HG02610 (cell line): ENCODE data around the gene TMEM131.
"Not testable (repeated sequence)": the region's sequence is repeated elsewhere in the genome, so short reads cannot be mapped to it uniquely, and the experiment has no call there.

ENCODE experiments used
- ATAC-seq: cut with Tn5 transposase; IDR thresholded peaks from one replicate; pipeline ENCODE4 v1.9.1; 2021; ENCODE audit warnings: mild to moderate bottlenecking, moderate library complexity; ENCODE audit not compliant: unreplicated experiment

The TMEM131 gene

GRCh38 chr2:97963079-97963406 lies 32.7 kb downstream of the TMEM131 start:
- no peak for ATAC-seq

DNA sequence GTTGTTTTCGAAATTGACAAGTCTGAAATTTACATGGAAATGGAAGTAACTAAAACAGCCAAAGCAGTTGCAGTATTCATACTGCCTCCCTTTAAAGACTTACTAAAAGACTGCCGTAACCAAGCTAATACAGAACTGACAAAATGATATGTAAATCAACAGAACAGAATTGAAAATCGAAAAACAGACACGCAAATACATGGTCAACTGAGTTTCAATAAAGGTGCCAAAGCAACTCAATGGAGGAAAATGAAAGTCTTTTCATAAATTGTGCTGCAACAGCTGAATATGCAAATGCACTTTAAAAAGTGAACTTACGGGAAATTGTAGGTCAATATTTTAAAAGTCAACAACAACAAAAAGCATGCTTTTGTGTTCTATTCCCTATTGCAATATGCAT lies 34.2 kb downstream of the TMEM131 start:
- ATAC-seq, result no peak

- ATAC-seq, result no peak
Observed at GRCh38 chr2:97958184-97958583, 37.6 kb downstream of the TMEM131 start.

GRCh38 chr2:97957432-97958183 lies 38.1 kb downstream of the TMEM131 start:
- ATAC-seq, result no peak

GRCh38 chr2:97956753-97957152 lies 39.0 kb downstream of the TMEM131 start:
- not testable (repeated sequence) for ATAC-seq

- no peak for ATAC-seq
Observed at GRCh38 chr2:97953853-97954252, 41.9 kb downstream of the TMEM131 start.

DNA sequence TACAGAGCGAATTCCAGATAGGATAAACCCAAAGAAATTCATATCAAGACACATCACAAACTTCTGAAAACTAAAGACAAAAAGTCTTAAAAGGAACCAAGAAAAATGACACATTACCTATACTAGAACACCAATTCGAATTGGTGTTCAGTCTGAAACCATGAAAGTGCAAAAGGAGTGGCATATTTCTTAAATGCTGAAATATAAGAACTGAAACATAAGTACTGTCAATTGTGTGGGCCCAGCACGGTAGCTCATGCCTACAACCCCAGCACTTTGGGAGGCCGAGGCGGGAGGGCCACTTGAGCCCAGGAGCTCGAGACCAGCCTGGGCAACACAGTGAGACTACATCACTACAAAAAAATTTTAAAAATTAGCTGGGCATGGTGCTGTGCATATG lies 43.4 kb downstream of the TMEM131 start:
- ATAC-seq, result no peak

GRCh38 chr2:97951155-97951680 lies 44.5 kb downstream of the TMEM131 start:
- peak; percentile 86 for ATAC-seq

- ATAC-seq, result peak; percentile 3
Observed at GRCh38 chr2:97950329-97951154, 45.2 kb downstream of the TMEM131 start.

DNA sequence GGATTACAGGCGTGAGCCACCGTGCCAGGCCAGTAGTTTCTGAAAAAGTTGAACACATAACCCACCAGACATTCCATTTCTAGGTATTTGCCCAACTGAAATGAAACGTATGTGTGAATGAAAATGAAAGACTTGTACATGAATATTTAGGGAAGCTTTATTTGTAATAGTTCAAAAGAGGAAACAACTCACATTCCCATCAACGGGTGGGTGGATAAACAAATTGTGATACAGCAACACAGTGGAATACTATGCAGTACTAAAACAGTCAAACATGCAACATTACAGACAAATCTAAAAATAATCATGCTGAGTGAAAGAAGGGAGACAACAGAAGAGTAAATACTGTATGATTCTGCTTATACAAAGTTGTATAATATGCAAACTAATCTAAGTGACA lies 46.8 kb downstream of the TMEM131 start:
- no peak for ATAC-seq

DNA sequence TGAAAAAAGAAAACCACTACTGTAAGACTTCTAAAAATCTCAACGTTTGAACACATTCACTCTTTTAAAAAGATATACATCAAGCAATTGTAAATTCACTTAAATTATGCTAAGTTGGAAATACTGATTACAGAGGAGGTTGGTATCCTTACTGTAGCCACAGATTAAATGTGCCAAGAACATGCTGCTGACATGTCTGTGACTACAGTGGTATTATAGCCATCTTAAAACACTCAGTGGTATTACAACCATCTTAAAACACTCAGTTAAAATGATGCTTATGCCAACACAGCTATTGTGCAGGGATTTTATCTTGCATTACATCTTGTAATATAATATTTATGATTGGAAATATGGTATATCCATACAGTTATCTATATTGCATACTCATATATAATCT lies 50.0 kb downstream of the TMEM131 start:
- ATAC-seq, result no peak

GRCh38 chr2:97936881-97937280 lies 58.9 kb downstream of the TMEM131 start:
- no peak for ATAC-seq

DNA sequence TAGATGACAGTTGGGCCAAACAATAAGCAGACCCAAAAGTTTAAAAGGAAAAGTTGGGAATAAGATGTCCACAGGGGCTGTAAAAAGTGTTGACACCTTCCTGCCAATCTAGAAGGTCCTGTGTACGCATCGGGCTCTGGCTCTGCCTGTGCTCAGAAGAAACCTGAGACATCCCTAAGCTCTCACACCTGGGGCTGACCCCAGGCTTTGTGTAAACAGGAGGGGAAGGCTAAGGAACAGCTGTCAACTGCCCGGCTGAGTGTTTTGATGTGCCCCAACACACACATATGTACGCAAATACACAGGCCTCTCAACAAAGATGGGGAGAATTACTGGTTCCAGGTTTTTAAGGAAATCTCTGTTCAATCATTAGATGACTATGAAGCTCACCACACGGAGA lies 59.5 kb downstream of the TMEM131 start:
- peak; percentile 70 for ATAC-seq

DNA sequence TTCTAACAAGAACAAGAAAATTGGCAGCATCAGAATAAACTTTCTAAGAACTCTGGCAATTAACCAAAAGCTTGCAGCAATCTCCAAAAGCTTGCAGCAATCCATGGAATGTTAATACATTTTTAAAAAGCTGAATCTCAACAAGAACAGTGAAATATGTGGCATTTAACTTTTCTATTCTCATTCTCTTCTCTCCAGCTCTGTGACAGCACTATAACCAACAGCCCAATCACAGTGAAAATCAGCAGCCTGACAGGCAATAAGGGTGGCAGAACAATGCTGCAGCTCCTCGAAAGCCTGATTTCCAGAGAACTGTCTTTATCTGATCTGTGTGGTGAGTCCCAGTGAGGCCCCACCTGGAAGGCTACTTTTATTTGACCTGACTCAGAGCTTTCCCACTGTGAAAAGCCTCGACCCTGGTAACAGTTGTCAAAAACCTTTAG lies 60.0 kb downstream of the TMEM131 start:
- peak; percentile 22 for ATAC-seq

DNA sequence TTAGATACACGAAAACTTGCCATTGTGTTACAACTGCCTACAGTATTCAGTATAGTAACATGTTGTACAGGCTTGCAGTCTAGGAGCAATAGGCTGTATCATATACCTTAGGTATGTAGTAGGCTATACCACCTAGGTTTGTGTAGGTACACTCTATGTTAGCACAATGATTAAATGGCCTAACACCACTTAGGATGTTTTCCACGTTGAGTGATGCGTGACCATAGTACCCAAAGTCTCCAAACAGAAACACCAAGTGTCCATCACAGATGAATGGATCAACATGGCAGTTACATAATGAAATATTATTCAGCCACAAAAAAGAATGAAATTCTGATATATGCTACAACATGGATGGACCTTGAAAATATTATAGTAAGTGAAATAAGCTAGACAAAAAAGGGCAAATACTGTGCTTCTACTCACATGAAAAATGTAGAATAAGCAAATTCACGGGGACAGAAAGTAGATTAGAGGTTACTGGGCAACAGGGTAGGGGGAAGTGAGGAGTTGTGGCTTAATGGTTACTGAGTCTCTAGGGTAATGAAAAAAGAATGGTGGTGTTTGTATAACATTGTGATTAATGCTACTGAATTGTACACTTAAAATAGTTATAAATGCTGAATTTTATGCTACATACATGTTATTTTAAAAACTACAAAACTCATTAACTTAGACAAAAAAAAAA lies 62.6 kb downstream of the TMEM131 start:
- ATAC-seq, result no peak

DNA sequence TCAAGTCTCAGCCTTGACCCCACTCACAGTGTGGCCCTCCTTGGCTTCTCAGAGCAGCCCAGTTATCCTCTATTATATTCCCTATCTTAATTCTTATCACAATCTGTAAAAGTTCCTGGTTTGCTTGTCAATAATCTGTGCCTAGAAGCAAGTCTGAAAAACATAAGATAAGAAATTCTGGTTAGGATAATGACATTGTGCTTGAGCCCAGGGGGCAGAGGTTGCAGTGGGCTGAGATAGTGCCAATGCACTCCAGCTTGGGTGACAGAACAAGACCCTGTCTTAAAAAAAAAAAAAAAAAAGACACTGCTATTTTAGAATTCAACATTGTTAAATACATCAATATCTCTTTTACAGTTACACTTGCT lies 63.9 kb downstream of the TMEM131 start:
- no peak for ATAC-seq

DNA sequence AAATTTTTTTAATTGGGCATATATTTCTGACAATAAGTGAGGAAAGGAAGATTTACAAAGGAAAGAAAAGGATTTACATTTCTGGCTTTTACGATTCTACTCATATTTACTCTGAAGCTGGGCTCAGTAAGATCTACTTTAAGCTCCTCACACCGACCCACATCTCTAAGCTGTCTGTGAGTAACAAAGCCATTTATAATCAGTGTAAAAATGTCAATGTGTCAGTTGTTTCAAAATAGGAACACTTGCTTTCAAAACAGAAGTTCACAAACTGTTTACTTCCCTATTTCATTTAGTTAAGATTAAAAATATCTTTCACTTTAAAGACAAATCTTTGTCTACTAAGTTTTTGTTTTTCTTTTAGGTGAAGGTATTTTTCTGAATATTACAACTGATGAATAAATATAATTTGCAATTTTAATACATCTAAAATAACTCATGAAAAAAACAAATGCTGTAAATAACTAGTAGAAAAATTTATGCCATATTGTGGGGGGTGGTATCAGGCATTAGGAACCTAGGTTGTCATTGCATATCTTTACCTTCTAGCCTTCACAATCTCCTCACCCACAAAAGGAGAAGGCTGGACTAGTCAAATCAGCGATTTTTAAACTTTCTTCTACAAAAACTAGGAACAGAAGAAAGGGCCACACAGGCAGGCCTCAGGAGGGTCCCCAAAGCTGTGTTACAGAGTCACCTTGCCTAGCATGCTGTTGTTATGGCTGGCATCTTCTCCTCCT lies 64.5 kb downstream of the TMEM131 start:
- peak; percentile 47 for ATAC-seq

DNA sequence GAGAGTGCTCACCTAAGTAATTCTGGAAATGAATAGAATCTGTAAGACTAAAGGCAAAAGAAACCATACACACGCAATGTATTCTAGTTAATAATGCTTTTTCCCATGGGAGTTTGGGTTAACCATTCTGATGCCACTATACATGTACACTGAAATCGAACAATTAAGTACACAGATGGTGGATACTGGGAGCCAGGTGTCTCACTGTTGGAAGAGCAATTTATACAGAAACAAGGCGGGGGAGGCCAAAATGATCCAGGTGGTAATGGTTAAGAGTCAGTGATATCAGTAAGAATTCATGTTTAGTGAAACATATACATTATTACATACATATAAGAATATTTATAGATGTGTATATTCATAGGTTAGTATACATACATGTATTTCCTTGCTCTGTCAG lies 67.2 kb downstream of the TMEM131 start:
- no peak for ATAC-seq

DNA sequence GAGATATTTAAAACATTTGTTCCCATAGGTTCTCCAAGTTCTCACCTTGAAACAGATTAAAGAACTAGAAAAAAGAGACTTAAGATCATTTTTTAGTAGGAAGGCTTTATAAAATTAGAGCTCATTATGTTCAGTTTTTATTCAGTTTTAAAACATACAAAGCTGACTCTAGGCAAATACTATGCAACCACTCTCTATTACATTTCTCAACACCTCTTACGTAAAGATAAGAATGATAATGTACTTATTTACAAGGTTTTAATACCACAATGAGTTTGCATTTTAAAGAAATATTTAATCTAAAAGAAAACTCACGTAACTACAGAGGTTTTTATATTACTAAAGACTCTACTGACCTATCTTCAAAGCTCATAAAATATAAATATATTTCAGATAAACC lies 68.8 kb downstream of the TMEM131 start:
- no peak for ATAC-seq

GRCh38 chr2:97924194-97924593 lies 71.6 kb downstream of the TMEM131 start:
- no peak for ATAC-seq

- no peak for ATAC-seq
Observed at GRCh38 chr2:97919858-97920257, 75.9 kb downstream of the TMEM131 start.
